H7 (cell line): ENCODE results near the gene MST1R. TPM values are rescaled to one million over a fixed set of nuclear protein-coding genes. Genes with fewer than 3 reads are reported as not detected.

Experiments used
- DNase-seq: peaks from one replicate; pipeline ENCODE4 v3.0.0; 2012
- H3K27me3 ChIP-seq: 2 replicates; pipeline ENCODE4 v1.6.0; 2011; ENCODE audit warnings: mild to moderate bottlenecking, low read length; ENCODE audit not compliant: control insufficient read depth, insufficient read depth
- H3K36me3 ChIP-seq: replicated peaks from 2 replicates; pipeline ENCODE4 v1.5.1; 2011; ENCODE audit warnings: low read length; ENCODE audit not compliant: control insufficient read depth, insufficient read depth
- H3K4me3 ChIP-seq: 2 replicates; pipeline ENCODE4 v1.5.1; 2011; ENCODE audit warnings: low read depth, mild to moderate bottlenecking, control low read depth, low read length, moderate library complexity; ENCODE audit not compliant: insufficient read depth
- total RNA-seq: library from RNA; depleted of rRNA; stranded (reverse); fragments of >200 nt; shearing (Covaris generic); gene quantifications from 2 replicates; pipeline ENCODE4 v1.2.3, GENCODE V29; 2014; rRNA removed

Gene MST1R
- total RNA-seq, 1 experiment from 2014 or later = 0.76 TPM

DNA sequence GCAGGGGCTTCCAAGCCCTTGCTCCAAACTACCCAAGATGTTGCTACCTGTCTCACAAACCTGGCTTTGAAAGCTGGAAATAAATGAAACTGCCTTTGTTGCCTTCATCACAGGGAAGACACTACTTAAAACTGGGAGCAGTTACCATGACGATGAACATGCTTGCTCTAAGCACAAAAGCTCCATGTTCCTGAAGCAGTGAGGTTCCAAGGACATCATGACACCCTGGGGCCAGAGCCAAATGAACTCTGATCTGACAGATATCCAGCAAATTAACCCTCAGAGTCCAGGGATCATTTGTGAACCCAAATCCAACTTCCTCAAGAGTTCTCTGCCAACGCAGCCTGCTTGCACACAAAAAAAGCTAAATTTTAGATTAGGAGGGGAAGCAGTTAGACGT lies 58.0 kb downstream of the MST1R start:
- H3K36me3 ChIP-seq = peaks cover 31% of the 10 kb centered on the region
- H3K4me3 ChIP-seq = no peak overlapping the region
- H3K27me3 ChIP-seq = no peaks in the 10 kb centered on the region
- DNase-seq = no peak

- no peak for DNase-seq
- Histone ChIP-seq H3K4me3 (no peak overlapping the region), H3K36me3 (peaks cover 35% of the 10 kb centered on the region), H3K27me3 (no peaks in the 10 kb centered on the region)
Observed at GRCh38 chr3:49844464-49845183, 59.0 kb downstream of the MST1R start.

- Histone ChIP-seq H3K27me3 (no peaks in the 10 kb centered on the region), H3K4me3 (no peak overlapping the region), H3K36me3 (peaks cover 39% of the 10 kb centered on the region)
- no peak for DNase-seq
Observed at GRCh38 chr3:49842843-49843517, 60.7 kb downstream of the MST1R start.

GRCh38 chr3:49841806-49842205 lies 61.9 kb downstream of the MST1R start:
- Histone ChIP-seq H3K27me3 (no peaks in the 10 kb centered on the region), H3K36me3 (peaks cover 40% of the 10 kb centered on the region), H3K4me3 (no peak overlapping the region)
- DNase-seq = no peak

- Histone ChIP-seq H3K4me3 (no peak overlapping the region), H3K27me3 (no peaks in the 10 kb centered on the region), H3K36me3 (peaks cover 41% of the 10 kb centered on the region)
- peak; percentile 69 for DNase-seq
Observed at GRCh38 chr3:49841126-49841696, 62.5 kb downstream of the MST1R start.

- Histone ChIP-seq H3K36me3 (peaks cover 36% of the 10 kb centered on the region), H3K27me3 (no peaks in the 10 kb centered on the region), H3K4me3 (no peak overlapping the region)
- no peak for DNase-seq
Observed at GRCh38 chr3:49840388-49840787, 63.3 kb downstream of the MST1R start.

DNA sequence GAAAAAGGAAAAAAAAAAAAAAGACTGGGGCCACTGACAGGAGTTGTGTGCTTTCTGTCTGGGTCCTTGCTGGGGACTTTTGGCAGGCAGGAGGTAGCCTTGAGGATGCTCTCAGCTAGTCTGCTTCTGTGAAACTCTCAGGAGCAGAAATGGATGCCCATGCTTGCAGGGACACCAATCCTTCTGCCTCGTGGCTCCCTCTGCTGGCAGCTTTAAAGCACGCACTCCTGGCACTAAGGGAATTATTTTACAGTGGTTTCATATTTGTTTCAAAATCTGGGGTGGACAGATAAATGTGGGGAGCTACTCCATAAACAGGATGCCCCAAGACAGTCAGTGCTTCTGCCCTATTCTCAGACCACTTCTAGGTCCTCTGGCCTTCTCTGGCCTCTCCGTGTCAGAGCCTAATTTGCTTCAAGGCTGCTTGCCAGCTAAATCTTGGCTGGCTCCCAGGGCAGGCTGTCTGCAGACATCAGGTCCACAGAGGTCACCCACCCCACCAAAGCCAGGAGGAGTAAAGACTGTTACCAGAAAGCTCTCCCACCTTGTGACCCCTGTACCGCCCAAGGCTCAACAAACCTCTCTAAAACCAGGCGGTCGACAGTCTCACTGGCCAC lies 64.4 kb downstream of the MST1R start:
- DNase-seq = peak; percentile 83
- H3K27me3 ChIP-seq = no peaks in the 10 kb centered on the region
- H3K36me3 ChIP-seq = peaks cover 36% of the 10 kb centered on the region
- H3K4me3 ChIP-seq = no peak overlapping the region

Other genes starting within 250 kb of the MST1R start
- gene APEH, start 229.5 kb downstream of the MST1R start, total RNA-seq = 236 and 260 TPM in 2 replicates
- 10.8 and 11.0 TPM in 2 replicates for gene MST1, start 214.4 kb downstream of the MST1R start, total RNA-seq
- 22.1 and 31.2 TPM in 2 replicates for gene RNF123, start 214.3 kb downstream of the MST1R start, total RNA-seq
- gene AMIGO3, start 184.2 kb downstream of the MST1R start, total RNA-seq = 5.7 and 5.8 TPM in 2 replicates
- 24.6 and 43.5 TPM in 2 replicates for gene GMPPB, start 179.9 kb downstream of the MST1R start, total RNA-seq
- 34.7 and 38.2 TPM in 2 replicates for gene IP6K1, start 117.3 kb downstream of the MST1R start, total RNA-seq
- not detected in 2 replicates for gene CDHR4, start 104.0 kb downstream of the MST1R start, total RNA-seq
- gene INKA1, start 100.6 kb downstream of the MST1R start, total RNA-seq = 2.3 and 6.5 TPM in 2 replicates
- 0.07 and 0.55 TPM in 2 replicates for gene UBA7, start 89.9 kb downstream of the MST1R start, total RNA-seq
- gene TRAIP, start 47.3 kb downstream of the MST1R start, total RNA-seq = 16.1 and 24.9 TPM in 2 replicates
- 38.6 and 46.8 TPM in 2 replicates for gene CAMKV, start 34.0 kb downstream of the MST1R start, total RNA-seq
- 10.2 and 15.9 TPM in 2 replicates for gene MON1A, start 25.9 kb upstream of the MST1R start, total RNA-seq
- 41.6 and 72.7 TPM in 2 replicates for gene RBM6, start 36.3 kb upstream of the MST1R start, total RNA-seq
- gene RBM5, start 185.0 kb upstream of the MST1R start, total RNA-seq = 69.1 and 104 TPM in 2 replicates